Mesenteric fat pad (tissue), 1 donor: Measurements from ENCODE around the gene TTC8. TPM values are rescaled to one million over a fixed set of nuclear protein-coding genes. Genes with fewer than 3 reads are reported as not detected.
A peak's percentile ranks its signal among the peaks of the same experiment; 100 is the strongest.
"Not testable (repeated sequence)": the region's sequence is repeated elsewhere in the genome, so short reads cannot be mapped to it uniquely, and the experiment has no call there.

Experiments used
- DNase-seq: peaks from one replicate; pipeline ENCODE4 v3.0.0-alpha.2; 2020; ENCODE audit warnings: low spot score
- long read RNA-seq: library from polyadenylated mRNA; unstranded; transcript quantifications from one replicate; pipeline ENCODE4 v2.0.0, GENCODE V29; 2020
- total RNA-seq: library from RNA; stranded (reverse); fragmentation: NEBNext Ultra II Directional; extraction: Animal tissue kit (Norgen Biotek cat#: 25700); gene quantifications from one replicate; pipeline ENCODE4 v1.2.1, GENCODE V29; 2021
- donor health status: DM: yes; HTN: yes; CAD: no.

TTC8 gene
- total RNA-seq = 18.9 TPM
- long read RNA-seq, full-length matches to known transcripts = 25 of 28 reads
- long read RNA-seq, partial matches to known transcripts = 0 of 28 reads
- long read RNA-seq, other reads (novel, unspliced or antisense) = 3 of 28 reads

DNA sequence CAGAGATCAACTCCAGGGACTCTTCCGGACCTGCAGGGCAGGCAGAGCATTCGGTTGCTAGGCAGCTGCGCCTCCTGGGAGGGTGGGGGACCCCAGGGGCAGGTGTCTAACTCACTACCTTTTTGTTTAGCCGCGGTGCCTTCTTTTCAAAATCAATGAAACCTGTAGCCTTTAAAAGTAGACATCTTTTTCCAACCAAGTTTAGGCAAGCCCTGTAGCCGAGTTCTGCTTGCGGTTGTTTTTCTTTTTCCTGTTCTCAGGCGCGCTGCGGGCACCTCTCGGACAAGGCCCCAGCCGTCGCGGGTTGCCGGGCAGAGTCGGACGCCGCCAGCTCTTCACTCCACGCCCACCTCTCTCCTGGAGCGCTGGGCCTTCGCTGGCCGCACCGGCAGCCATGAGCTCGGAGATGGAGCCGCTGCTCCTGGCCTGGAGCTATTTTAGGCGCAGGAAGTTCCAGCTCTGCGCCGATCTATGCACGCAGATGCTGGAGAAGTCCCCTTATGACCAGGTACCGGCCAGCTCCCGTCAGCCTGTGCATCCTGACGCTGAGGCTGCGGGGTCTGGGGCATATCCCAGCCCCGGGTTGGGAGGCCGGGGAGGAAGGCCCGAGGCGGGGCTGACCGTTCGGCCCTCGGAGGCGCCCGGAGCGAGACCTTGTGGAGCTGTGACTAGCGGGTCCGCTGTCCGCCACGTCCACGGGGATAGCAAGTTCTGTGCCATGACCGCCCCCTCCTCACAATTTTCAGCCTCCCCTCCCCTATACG lies at the start of gene TTC8:
TTC8 (plus strand) TSS at position 338 of the 764 bp plus-strand sequence; CDS start at position 395, 57 bp downstream.
- DNase-seq = peak; percentile 96

DNA sequence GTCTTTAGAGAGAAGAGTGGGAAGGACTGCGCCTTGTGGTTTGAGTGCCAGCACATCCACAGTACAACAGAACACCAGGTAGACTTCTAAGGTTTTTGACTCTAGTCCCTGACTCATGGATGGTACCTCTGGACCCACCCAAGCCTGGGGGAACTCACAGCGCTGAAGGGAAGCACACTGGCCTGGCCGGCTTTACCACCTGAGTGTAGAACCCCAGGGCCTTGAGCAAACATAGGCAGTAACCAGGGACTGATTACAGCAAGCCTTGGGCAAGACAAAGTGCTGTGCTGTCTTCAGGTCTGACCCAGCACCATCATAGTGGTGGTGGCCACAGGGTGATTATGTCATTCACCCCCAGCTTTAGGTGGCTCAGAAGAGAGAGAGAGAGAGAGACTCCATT lies 48.9 kb upstream of the TTC8 start:
- DNase-seq = no peak

DNA sequence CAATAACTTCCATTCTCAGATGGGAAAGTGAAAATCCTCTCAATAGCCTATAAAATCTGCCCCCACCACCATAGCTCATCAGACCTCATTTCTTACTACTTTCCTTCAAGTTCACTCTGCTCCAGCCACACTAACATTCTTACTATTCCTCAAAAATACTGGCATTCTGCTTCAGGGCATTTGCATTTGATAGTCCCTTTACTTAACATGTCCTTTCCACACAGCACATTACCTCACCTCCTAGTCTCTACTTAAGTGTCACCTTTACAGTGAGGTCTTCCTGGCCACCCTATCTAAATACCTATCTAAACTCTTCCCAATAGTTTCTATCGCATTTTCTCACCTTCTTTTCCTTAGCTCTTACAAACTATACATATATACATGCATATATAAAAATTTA lies 38.5 kb upstream of the TTC8 start:
- no peak for DNase-seq

DNA sequence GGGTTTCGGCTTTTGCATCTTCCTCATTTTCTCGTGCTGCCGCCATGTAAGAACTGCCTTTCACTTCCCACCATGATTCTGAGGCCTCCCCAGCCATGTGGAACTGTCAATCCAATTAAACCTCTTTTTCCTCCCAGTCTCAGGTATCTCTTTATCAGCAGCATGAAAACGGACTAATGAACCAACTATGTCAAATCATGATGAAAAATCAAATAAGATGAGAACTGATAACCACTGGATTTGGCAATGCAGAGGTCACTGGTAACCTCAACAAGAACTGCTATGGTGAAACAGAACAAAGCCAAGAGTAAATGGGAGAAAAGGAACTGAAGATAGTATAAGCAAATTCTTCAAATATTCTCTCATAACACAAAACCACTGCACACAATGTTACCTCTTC lies 37.7 kb upstream of the TTC8 start:
- no peak for DNase-seq

DNA sequence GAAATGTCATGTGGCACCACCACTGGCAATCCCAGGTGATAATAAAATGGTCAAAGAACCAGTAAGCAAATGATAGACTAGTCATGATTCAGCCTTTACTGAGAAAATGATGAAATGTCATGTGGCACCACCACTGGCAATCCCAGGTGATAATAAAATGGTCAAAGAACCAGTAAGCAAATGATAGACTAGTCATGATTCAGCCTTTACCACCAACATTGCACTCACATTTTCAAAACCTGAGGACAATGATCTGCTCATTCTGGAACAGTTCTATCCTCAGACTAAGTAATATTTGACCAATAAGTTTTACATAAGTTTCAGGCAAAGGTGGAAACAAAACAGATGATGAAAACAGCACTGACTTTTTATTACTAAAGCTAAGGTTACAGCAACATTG lies 34.9 kb upstream of the TTC8 start:
- not testable (repeated sequence) for DNase-seq

DNA sequence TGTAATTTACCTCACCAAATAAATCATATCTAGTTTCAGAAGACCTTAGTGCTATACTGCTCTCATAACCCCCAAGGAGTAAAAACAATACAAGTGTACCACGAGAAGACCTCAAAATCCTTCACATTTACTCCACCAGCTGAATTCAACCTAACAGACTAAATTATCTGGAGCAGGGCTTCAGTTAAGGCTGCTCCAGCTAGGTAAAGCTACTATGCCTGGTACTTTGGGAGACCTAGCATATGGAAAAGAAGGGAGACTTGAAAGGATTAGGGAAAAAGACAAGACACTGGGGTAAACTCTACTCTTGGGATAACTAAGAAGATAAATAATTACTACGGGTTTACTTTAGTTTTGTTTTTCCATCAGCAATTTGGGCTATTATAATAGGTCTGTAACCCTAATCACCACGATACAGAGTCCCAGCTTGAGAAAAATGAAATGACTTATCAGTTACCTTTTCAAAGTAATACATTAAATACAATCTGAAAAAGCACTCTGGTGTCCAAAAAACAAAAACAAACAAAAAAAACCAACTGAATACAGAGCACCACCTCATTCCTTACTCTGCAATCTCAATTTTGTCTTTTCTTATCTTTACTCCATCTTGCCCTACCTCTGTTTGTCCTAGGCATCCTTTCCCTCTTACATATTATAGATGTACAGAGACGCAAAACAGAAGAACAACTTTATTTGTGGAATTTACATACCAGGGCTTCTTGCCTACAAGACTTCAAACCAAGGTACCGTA lies 33.8 kb upstream of the TTC8 start:
- DNase-seq = no peak

DNA sequence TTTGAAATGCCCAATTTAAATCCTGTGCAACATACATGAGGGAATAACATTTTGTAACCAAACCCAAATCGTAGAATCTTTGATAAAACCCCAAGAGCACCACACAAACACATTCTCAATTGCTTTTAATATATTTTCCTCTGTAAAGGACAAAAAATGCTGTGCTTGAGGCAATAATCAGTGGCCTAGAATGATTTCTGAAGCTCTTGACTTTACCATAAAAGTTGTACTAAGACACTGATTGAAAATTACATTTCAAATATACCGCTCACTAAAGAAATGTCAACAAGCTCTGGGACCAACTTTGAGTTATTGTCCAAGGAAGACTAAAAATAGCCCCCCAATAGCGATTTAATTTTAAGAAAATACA lies 33.2 kb upstream of the TTC8 start:
- no peak for DNase-seq

DNA sequence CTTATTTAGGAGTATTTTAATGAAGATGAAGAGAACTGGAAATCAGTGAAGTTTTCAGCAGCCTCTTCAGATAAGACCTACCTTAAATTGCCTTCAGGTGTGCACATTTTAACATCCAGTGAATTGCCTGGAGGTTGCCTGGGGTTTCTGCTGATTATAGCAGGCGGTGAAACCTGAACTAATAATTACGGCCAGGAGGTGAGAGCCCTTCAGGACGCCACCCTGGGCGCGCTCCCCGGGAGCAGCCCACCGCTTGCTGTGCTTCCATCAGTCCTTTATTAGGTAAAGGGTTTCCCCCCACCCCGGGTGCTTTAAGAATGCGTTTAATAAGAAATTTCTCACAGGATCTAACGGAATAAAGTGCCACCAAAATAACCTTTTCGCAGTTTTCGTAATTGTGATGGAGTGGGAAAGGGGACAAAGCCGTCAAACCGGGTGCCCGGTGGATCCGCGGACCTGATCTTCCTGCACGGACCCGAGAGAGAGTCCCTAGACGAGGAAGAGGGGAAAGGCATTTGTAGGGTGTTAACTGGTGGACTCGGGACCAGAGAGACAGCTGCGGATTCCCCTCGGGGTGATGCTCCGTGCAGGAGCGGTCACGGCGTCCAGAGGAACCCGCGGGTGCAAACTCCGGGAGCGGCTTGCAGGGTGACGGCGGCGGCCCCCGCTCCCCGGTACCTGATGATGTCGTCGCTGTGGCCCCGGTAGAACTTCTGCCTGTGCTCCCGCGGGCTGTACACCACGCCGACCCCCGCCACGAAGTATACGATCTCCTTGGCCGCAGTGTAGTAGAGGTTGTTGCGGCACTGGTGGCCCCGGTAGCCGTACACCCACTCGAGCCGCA lies 32.6 kb upstream of the TTC8 start:
- DNase-seq = no peak

DNA sequence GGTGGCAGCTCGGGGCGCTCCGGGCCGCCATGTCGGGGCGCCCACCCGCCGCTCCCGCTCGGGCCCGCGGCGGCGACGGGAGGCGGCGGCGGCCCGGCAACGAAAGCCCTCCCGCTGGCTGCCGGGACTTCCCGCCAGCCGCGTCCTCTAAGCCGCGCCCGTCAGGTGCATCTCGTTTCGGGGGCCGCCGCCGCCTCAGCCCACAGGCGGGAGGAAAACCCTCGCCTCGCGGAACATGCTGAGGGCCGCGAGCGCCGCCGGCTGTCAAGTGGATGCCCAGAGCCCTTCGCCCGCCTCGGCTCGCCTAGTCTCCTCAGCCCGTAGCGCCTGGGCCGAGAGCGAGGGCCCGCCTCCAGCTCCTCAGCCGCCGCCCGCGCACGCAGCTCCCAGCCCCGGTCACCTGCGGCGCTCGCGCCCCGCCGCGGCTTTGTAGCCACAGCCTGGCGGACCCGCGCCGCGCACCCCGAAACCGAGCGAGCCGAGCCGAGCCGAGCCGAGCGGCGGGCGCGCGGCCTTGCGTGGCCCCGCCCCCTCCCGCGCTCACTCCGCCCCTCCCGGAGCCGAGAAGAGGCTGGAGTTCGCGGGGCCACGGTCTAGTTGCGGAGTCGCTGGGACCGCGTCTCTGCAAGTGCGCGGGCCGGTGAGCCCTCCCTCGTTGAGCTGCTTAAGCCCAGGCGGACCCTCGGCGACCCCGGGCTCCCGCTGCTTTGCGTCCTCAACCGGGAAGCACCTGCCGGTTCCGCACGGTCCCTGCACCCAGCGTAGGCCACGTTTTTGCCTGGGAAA lies 31.8 kb upstream of the TTC8 start, which contains the start of gene EML5:
EML5 (minus strand) TSS at position 481 of the 786 bp plus-strand sequence; CDS start at position 31, 450 bp downstream.
- peak; percentile 95 for DNase-seq

DNA sequence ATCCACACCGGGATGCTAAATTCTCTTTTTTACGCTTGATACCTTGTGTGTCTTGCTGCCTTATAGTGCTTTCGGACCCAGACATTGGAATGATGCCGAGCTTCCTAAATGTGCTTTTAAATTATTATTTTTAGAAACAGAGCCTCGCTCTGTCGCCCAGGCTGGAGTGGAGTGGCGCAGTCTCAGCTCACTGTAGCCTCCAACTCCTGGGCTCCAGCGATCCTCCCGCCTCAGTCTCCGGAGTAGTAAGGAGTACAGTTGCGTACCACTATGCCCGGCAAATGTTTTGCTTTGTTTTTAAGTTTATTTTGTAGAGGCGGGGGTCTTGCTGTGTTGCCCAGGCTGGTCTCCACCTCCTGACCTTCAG lies 31.2 kb upstream of the TTC8 start:
- DNase-seq = no peak

DNA sequence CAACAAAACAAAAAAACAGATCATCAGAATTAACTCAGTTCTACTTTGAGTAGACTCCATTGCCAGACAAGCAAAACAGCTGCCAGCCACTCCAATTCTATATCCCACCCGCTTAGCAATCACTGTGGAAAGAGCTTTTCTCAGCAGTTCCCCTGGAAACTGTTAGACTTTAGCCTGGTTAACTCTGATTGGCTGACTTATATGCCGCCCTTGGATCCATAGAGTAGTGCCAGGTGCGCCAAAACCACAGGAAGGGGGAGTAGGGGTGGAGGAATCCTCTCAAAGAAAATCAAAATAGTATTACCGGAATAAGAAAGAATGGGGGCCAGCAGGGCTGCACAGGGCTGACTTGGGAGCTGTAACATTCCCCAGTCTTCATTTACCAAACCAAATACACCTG lies 26.3 kb upstream of the TTC8 start:
- no peak for DNase-seq

DNA sequence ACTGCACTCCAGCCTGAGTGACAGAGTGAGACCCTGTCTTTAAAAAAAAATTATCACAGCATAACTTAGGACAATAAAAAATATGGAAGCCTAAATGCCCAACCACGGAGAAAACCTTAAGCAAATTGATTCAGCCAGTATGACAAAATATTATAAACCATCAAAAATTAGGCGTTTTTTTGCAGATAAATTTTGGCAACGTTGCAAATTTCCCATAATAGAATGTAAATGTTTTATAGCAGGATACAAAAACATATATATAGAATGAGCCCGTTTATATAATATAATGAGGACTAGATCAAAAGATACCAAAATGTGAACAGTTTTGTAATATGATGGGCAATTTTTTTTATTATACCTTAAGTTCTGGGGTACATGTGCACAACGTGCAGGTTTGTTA lies 24.9 kb upstream of the TTC8 start:
- no peak for DNase-seq

DNA sequence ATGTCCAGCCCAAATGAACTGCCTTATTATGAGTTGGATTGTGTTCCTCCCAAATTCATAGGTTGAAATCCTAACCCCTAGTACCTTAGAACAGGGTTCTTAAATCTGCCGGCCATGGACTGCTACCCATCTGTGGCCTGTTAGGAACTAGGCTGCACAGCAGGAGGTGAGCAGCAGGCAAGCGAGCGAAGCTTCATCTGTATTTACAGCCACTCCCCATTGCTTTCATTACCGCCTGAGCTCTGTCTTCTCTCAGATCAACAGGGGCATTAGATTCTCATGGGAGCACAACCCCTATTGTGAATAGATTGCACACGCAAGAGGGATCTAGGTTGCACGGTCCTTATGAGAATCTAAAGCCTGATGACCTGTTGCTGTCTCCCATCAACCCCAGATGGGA lies 21.9 kb upstream of the TTC8 start:
- DNase-seq = no peak

DNA sequence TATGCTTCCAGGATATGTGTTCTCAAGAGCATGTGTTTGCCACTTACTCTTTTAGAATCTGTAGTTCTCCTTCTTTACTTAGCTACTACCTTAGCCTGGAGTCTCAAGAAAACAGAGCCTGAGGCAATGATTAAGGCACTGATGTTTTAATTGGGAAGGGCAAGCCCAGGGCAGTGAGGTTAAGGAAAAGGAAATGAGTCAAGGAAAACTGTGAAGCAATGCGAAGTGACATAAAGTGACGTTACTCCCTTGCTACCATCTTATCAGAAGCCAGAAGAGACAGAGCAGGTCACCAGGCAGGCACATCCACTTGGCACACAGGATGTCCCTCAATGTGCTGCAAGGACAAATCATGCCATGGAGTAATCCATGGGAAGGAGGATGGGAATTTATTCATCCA lies 20.4 kb upstream of the TTC8 start:
- no peak for DNase-seq

DNA sequence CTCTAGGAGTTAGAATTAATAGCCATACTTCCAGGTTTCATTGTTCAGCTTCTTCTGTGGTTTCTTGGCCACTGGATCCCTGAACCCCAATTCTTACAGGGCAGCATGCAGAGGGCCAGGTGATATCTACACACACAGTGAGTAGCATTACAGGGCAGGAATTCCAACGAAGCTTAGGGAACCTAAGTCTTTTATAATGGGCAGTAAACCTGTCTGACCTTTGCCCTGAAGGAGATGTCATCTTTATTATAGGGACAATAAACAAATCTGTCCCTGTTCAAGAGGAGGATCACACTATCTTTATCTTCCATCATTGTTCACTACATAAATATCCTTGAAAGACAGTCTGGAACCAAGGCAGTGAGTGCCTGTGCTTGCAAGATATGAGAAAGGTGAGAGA lies 20.0 kb upstream of the TTC8 start:
- no peak for DNase-seq

DNA sequence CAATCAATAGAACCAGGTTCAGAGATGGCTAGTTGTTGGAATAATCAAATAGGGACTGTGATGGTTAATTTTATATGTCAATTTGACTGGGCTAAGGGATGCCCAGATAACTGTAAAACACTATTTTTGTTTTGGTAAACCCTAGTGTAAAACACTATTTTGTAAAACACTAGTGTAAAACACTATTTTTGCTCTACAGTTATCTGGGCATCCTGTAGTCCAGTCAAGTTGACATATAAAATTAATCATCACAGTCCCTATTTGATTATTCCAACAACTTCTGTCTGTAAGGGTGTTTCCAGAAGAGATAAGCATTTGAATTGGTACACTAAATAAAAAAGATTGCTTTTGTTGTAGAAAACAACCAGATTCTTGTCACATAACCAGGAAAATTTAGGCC lies 16.1 kb upstream of the TTC8 start:
- DNase-seq = no peak

DNA sequence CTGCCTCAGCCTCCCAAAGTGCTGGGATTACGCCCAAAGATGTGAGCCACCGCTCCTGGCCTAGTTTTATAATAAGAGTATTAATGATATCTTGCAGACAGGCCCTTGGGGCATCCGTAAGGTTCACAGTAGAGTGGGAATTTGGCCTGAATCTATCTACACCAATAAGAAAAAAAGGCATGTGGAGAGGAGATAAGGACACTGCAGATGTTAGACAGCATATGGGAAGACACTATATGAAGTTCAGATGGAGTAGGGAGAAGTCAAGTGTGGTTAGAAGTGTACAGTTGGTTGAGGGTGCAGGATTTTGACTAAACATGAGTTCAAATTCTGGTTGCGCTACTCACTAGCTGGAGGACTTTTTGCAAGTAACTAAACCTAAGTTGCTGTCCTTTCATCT lies 8.5 kb upstream of the TTC8 start:
- no peak for DNase-seq

DNA sequence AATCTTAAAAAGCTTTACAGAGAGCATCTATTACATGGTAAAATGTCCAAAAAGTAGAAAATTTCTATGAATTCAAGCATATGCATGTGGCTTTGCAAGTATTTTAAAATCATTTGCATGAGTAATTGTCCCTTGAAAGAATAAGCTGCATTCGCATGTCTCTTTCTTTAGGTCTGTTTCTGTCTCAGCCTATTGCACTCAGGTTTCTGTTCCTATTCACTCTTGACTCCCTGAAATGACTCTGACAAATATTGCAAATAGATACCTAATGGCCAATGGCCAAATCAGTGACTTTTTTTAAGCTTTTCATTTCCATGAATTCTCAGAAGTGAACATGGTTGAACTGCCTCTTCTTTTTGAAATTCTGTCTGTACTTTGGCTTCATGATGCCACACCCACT lies 6.4 kb upstream of the TTC8 start:
- no peak for DNase-seq

DNA sequence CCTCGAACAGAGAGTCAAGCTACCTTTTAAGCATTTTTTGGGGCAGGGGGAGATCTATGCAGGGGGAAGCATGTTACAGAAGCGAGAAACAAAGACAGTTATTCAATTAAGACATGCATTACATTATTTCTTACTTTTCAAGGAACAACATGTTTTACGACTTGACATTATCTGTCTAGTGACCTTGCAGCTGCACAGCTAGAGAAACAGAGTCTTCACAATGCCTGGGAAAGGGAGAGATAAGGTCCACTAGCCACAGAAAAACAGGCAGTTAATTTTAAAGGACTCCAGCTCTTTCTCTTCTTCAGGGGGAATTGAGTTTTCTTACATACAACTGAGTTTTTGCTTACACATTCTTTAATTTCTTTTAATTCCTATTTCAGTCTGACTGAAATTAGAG lies 4.8 kb upstream of the TTC8 start:
- DNase-seq = not testable (repeated sequence)

DNA sequence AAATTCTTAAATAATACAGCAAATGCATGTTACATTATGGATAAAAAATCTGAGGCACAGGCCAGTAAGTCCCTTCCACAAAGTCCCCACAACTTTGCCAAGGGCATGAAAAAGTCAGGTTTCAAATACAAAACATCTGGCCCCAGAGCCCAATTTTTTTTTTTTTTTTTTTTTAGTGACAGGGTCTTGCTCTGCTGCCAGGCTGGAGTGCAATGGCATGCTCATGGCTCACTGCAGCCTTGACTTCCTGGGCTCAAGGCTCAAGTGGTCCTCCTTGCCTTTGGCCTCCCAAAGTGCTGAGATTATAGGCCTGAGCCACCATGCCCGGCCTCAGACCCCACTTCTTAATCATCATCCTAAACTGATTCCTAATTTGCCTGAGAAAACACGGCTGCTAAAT lies 3.1 kb upstream of the TTC8 start:
- DNase-seq = no peak

DNA sequence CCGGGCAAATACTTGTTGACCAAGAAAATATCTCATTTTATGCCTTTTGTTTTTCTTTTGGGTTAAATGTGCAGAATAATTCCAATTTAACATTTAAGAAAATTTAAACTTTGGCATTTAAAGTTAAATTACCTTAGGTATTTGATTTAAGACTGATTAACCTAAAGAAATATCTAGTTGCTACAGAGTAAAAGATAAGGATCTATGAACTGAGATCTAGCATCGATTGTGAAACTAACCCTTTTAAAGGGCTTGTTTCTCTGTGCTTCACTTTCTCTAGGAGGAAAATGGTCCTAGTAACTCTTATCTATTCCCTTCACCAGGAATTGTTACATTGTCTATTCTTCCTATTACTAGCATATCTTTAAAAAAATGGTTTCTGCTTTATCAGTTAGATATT lies 2.6 kb upstream of the TTC8 start:
- DNase-seq = no peak
